Right ventricle myocardium inferior (tissue), 1 donor: ENCODE data around the gene TMEM181. TPM values are rescaled to one million over a fixed set of nuclear protein-coding genes. Genes with fewer than 3 reads are reported as not detected.

Experiments
- microRNA-seq: library from miRNA; unstranded; fragments of <30 nt; microRNA quantifications from one replicate; pipeline ENCODE4 v1.2.0, GENCODE V29; 2020
- total RNA-seq: library from RNA; stranded (reverse); fragmentation: NEBNext Ultra II Directional; extraction: Animal tissue kit (Norgen Biotek cat#: 25700); gene quantifications from one replicate; pipeline ENCODE4 v1.2.1, GENCODE V29; 2021
- donor health status: DM: no; HTN: yes; CAD: no; lungs with severe emphysema.

TMEM181 gene
- total RNA-seq, 1 donor from 2014 or later: 10.1 TPM

Small RNAs within 50 kb of the gene (microRNA-seq; reads per million reads assigned to microRNA genes)
- not detected for gene MIR7161

Other genes with a start within 250 kb of the TMEM181 start
- gene TULP4, start 247.6 kb upstream of the TMEM181 start, total RNA-seq: 94.9 TPM
- 145 TPM for gene DYNLT1, start 84.7 kb downstream of the TMEM181 start, total RNA-seq
- gene SYTL3, start 90.0 kb downstream of the TMEM181 start, total RNA-seq: 10.8 TPM